GM12892 (cell line): Measurements from ENCODE around the gene ZSWIM6.

Experiments used
- DNase-seq: peaks from one replicate; pipeline ENCODE4 v3.0.0; 2011; ENCODE audit not compliant: insufficient read length
- FAIRE-seq: peaks from 2 replicates; lab custom pipeline; 2011; peaks lifted over from hg19 to GRCh38; lab: Jason Lieb, UNC
- POLR2A ChIP-seq: IDR thresholded peaks from 2 replicates; pipeline ENCODE4 v1.6.1; 2011; ENCODE audit warnings: low read depth, low read length, control low read depth
- POLR2AphosphoS5 ChIP-seq: IDR thresholded peaks from 2 replicates; pipeline ENCODE4 v1.6.1; 2011; ENCODE audit warnings: low read depth, low read length, control low read depth
- TAF1 ChIP-seq: IDR thresholded peaks from 2 replicates; pipeline ENCODE4 v1.6.1; 2011; ENCODE audit warnings: low read depth, mild to moderate bottlenecking, control low read depth, low read length, borderline replicate concordance

ZSWIM6 gene

GRCh38 chr5:61440086-61440485, 108.0 kb downstream of the ZSWIM6 start:
- no peak for FAIRE-seq
- TF ChIP-seq TAF1 (no peak), POLR2AphosphoS5 (no peak), POLR2A (no peak)
- DNase-seq: no peak

- TF ChIP-seq TAF1: no peak
- TF ChIP-seq POLR2A: no peak
- no peak for TF ChIP-seq POLR2AphosphoS5
- FAIRE-seq (no peak), DNase-seq (no peak)
These were observed 108.5 kb downstream of the ZSWIM6 start for GRCh38 chr5:61440596-61440995.

- FAIRE-seq (no peak), DNase-seq (no peak)
- TF ChIP-seq POLR2AphosphoS5 (no peak), TAF1 (no peak), POLR2A (no peak)
These were observed 109.7 kb downstream of the ZSWIM6 start for GRCh38 chr5:61441742-61442141.

- no peak for FAIRE-seq
- no peak for TF ChIP-seq POLR2A
- no peak for TF ChIP-seq POLR2AphosphoS5
- TF ChIP-seq TAF1: no peak
- DNase-seq: no peak
These were observed 115.9 kb downstream of the ZSWIM6 start for GRCh38 chr5:61447780-61448495.

GRCh38 chr5:61449804-61450492, 117.9 kb downstream of the ZSWIM6 start:
- no peak for TF ChIP-seq TAF1
- TF ChIP-seq POLR2A: no peak
- no peak for TF ChIP-seq POLR2AphosphoS5
- no peak for DNase-seq
- FAIRE-seq: no peak

GRCh38 chr5:61450493-61451279, 118.6 kb downstream of the ZSWIM6 start:
- TF ChIP-seq POLR2A (no peak), TAF1 (no peak), POLR2AphosphoS5 (no peak)
- DNase-seq (no peak), FAIRE-seq (no peak)

- no peak for TF ChIP-seq POLR2AphosphoS5
- TF ChIP-seq TAF1: no peak
- no peak for TF ChIP-seq POLR2A
- FAIRE-seq: no peak
- DNase-seq: no peak
These were observed 123.3 kb downstream of the ZSWIM6 start for GRCh38 chr5:61455179-61456006.

- DNase-seq (no peak), FAIRE-seq (no peak)
- TF ChIP-seq TAF1: no peak
- TF ChIP-seq POLR2A: no peak
These were observed 128.4 kb downstream of the ZSWIM6 start for GRCh38 chr5:61460471-61460870.

- no peak for FAIRE-seq
- DNase-seq: no peak
- TF ChIP-seq TAF1 (no peak), POLR2A (no peak), POLR2AphosphoS5 (no peak)
These were observed 129.4 kb downstream of the ZSWIM6 start for GRCh38 chr5:61461417-61461816.

- no peak for FAIRE-seq
- no peak for TF ChIP-seq POLR2A
- no peak for TF ChIP-seq TAF1
- TF ChIP-seq POLR2AphosphoS5: no peak
- DNase-seq: no peak
These were observed 129.9 kb downstream of the ZSWIM6 start for GRCh38 chr5:61461926-61462325.
